ENCODE data around the gene CKS2. TPM values are rescaled to one million over a fixed set of nuclear protein-coding genes. Genes with fewer than 3 reads are reported as not detected.

Gene CKS2
- total RNA-seq, 1 donor from 2014 or later: 14.7 TPM

DNA sequence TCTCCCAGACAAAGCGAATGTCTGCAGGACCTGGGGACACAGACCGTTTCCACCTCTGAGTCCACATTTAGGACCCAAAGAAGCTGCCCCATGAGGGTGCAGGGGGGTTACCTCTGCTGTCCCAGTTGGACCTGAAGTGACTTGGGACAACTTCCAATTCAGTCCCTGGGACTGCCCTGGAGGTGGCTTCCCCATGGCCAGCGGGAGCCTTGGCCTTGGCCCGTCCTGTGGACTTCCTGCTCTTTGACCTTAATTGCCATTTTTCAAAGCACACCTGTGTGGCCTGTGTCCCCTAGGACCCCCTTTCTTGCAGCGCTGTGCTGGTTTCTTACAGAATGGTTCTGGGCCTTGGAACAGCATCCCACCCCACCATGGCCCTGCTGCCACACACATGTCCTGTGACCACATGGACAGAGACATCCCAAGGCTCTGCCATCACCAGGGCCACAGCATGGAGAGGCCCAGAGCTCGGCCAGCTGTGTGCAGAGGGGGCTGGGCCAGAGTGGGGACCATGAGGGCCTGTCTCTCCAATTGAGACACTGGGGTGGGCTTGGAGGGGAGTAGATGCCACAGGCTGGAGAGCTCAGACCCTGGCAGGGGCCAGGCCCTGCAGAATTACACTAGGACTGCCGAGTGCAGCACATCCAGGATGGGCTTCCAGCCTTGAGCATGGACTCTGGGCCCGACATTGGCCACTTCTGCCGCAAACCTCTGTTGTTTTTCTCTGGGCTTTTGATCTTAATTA lies 53.1 kb downstream of the CKS2 start:
- no peak for TF ChIP-seq POLR2AphosphoS5 (IDR thresholded peaks at IDR 0.05; ENCODE audit: insufficient read depth in 1 of 2, low read depth in 1 of 2)
- TF ChIP-seq CTCF (IDR thresholded peaks at IDR 0.05): no peak
- no peak for TF ChIP-seq POLR2A (IDR thresholded peaks at IDR 0.05)
- Histone ChIP-seq H3K27me3 (no peaks in the 10 kb centered on the region), H3K9me3 (no peaks in the 10 kb centered on the region), H3K36me3 (peaks cover 0 to 29% of the 10 kb centered on the region in 2 donors), H3K27ac (no peak overlapping the region), H3K4me1 (peaks cover 9% of the 10 kb centered on the region), H3K4me3 (no peak overlapping the region)
- no peak for DNase-seq (ENCODE audit: extremely low spot score in 2 of 2)
- intact Hi-C loops (cut with DNase I): no loop called here

DNA sequence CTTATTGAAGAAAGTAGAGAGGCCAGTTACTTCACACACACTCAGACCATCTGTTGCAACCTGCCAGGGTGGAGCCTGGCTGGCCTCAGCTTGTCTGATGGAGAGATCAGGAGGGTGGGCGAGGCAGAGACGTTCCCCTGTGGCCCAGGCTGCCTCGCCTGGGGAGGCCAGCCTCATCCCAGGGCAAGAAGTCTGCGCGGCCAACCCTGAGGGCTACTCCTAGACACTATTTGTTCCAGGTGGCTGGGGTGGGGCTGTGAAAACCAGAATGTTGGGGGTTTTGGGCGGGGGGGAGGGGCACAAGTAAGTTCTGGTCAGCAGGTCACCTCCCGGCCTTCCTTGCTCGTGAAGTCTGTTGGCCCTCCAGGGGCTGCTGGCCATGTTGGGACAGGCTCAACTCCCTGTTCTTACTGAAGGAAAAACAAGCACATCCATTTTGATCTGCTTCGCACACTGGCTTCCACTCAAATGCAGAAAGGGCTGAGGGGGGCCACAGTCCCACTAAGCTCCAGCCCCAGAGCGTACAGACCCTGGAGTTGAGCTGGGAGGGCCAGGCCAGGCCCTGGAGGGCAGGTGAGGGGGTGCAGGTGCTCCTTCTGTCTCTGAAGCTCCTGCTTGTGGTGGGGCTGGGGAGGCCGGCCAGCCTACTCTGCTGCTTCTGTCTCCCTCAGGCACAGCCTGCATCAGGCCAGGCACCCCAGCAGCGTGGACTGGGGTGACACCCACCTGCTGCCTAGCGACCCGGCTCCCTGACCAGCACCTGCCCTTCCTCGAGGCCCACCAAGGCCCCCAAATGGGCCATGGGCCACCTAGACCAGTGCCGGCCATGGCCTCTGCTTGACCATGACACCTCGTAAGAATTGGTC lies 53.9 kb downstream of the CKS2 start:
- TF ChIP-seq POLR2A (IDR thresholded peaks at IDR 0.05) (no peak), CTCF (IDR thresholded peaks at IDR 0.05) (no peak), POLR2AphosphoS5 (IDR thresholded peaks at IDR 0.05; ENCODE audit: insufficient read depth in 1 of 2, low read depth in 1 of 2) (no peak)
- Histone ChIP-seq H3K36me3 (peaks cover 0 to 24% of the 10 kb centered on the region in 2 donors), H3K4me3 (no peak overlapping the region), H3K4me1 (peaks cover 5% of the 10 kb centered on the region), H3K27me3 (no peaks in the 10 kb centered on the region), H3K9me3 (no peaks in the 10 kb centered on the region), H3K27ac (no peak overlapping the region)
- intact Hi-C loops (cut with DNase I): no loop called here
- DNase-seq (ENCODE audit: extremely low spot score in 2 of 2): no peak

GRCh38 chr9:89365532-89365912 lies 54.5 kb downstream of the CKS2 start:
- Histone ChIP-seq H3K9me3 (no peaks in the 10 kb centered on the region), H3K4me1 (no peaks in the 10 kb centered on the region), H3K36me3 (peaks cover 0 to 18% of the 10 kb centered on the region in 2 donors), H3K27ac (no peak overlapping the region), H3K4me3 (no peak overlapping the region), H3K27me3 (no peaks in the 10 kb centered on the region)
- no peak for DNase-seq (ENCODE audit: extremely low spot score in 2 of 2)
- TF ChIP-seq CTCF (IDR thresholded peaks at IDR 0.05): no peak
- intact Hi-C loops (cut with DNase I): no loop called here

Small RNA genes lying within 50 kb of the gene (microRNA-seq; reads per million reads assigned to microRNA genes)
- gene MIR3153 (ENCODE audit: borderline number of aligned reads, borderline replicate concordance): not detected

Small RNA genes lying within 50 kb of the gene (small RNA-seq; reads per million reads assigned to genes)
- not detected for gene MIR3153

Other genes starting within 250 kb of the CKS2 start
- 6.1 TPM for gene SHC3, start 132.4 kb upstream of the CKS2 start, total RNA-seq
- 51.1 TPM for gene SECISBP2, start 7.3 kb downstream of the CKS2 start, total RNA-seq
- 39.3 TPM for gene SEMA4D, start 186.9 kb downstream of the CKS2 start, total RNA-seq

Measured in vagina (tissue), 2 donors.